CD14-positive monocyte (primary cell): ENCODE data around the gene MAPK4. TPM values are rescaled to one million over a fixed set of nuclear protein-coding genes. Genes with fewer than 3 reads are reported as not detected.

ENCODE experiments used
- DNase-seq, 3 donors: peaks; one replicate each; pipeline ENCODE4 v3.0.0-alpha.2; 2011 to 2022
- H2AFZ ChIP-seq: 2 replicates; pipeline ENCODE4 v1.6.0; 2012; ENCODE audit warnings: mild to moderate bottlenecking, low read depth, low read length, inconsistent platforms; ENCODE audit not compliant: insufficient read depth, poor library complexity, severe bottlenecking
- H3K27ac ChIP-seq, 2 donors: 1 replicate in 1 of 2; 2 replicates in 1 of 2; pipeline ENCODE4 v1.5.1; 2012 to 2013; ENCODE audit warnings: low read length in 2 of 2, control low read depth in 1 of 2, inconsistent platforms in 1 of 2, low read depth in 1 of 2, mild to moderate bottlenecking in 1 of 2
- H3K27me3 ChIP-seq, 2 donors: one replicate each; pipeline versions ENCODE4 v1.6.0 to v1.6.1; 2011 to 2013; ENCODE audit warnings: low read length in 2 of 2; ENCODE audit not compliant: control insufficient read depth in 2 of 2, insufficient read depth in 2 of 2
- H3K36me3 ChIP-seq, 2 donors: replicated peaks in 1 of 2; 1 replicate in 1 of 2; 2 replicates in 1 of 2; pipeline versions ENCODE4 v1.5.1 to v1.6.1; 2012 to 2013; ENCODE audit warnings: low read length in 2 of 2, control low read depth in 1 of 2, inconsistent platforms in 1 of 2, mild to moderate bottlenecking in 1 of 2; ENCODE audit not compliant: insufficient read depth in 2 of 2, control insufficient read depth in 1 of 2
- H3K4me1 ChIP-seq, 2 donors: 1 replicate in 1 of 2; 2 replicates in 1 of 2; pipeline versions ENCODE4 v1.5.1 to v1.6.1; 2012 to 2013; ENCODE audit warnings: low read length in 2 of 2, control low read depth in 1 of 2, inconsistent platforms in 1 of 2, mild to moderate bottlenecking in 1 of 2, moderate library complexity in 1 of 2; ENCODE audit not compliant: insufficient read depth in 2 of 2, control insufficient read depth in 1 of 2
- H3K4me2 ChIP-seq: replicated peaks from 2 replicates; pipeline ENCODE3; 2012; ENCODE audit warnings: low read length, moderate library complexity, mild to moderate bottlenecking; ENCODE audit not compliant: poor library complexity, severe bottlenecking; ENCODE audit errors: extremely low read depth
- H3K4me3 ChIP-seq, 3 experiments: fragments of 200-600 bp in 1 of 3; sonication (generic) in 1 of 3; replicated peaks in 1 of 3; 1 replicate in 2 of 3; 2 replicates in 1 of 3; pipeline ENCODE4 v1.5.1; 2011 to 2013; ENCODE audit warnings: low read length in 3 of 3, mild to moderate bottlenecking in 3 of 3, control low read depth in 2 of 3, low read depth in 2 of 3, inconsistent platforms in 1 of 3, moderate library complexity in 1 of 3
- H3K79me2 ChIP-seq: 2 replicates; pipeline ENCODE4 v1.6.0; 2012; ENCODE audit warnings: mild to moderate bottlenecking, control low read depth, inconsistent platforms, low read length, moderate library complexity; ENCODE audit not compliant: insufficient read depth
- H3K9ac ChIP-seq: 2 replicates; pipeline ENCODE4 v1.6.0; 2017; ENCODE audit warnings: low read length, mild to moderate bottlenecking; ENCODE audit not compliant: insufficient read depth, poor library complexity, severe bottlenecking
- H3K9me3 ChIP-seq, 2 donors: replicated peaks in 1 of 2; 1 replicate in 1 of 2; 2 replicates in 1 of 2; pipeline versions ENCODE4 v1.5.1 to v1.6.1; 2012 to 2013; ENCODE audit warnings: low read length in 2 of 2, control low read depth in 1 of 2; ENCODE audit not compliant: control insufficient read depth in 1 of 2, insufficient read depth in 1 of 2
- H4K20me1 ChIP-seq: 2 replicates; pipeline ENCODE4 v1.6.0; 2012; ENCODE audit warnings: mild to moderate bottlenecking, low read length, control low read depth, moderate library complexity; ENCODE audit not compliant: insufficient read depth
- H3K27ac Mint-ChIP-seq, 7 donors: one replicate each; pipeline ENCODE4 v1.8.0; 2020; ENCODE audit warnings: mild to moderate bottlenecking in 7 of 7, mixed read lengths in 7 of 7, moderate library complexity in 6 of 7, inconsistent platforms in 2 of 7
- H3K27me3 Mint-ChIP-seq, 3 donors: one replicate each; pipeline ENCODE4 v1.8.0; 2021 to 2022; ENCODE audit warnings: low read depth in 3 of 3, mild to moderate bottlenecking in 3 of 3, mixed read lengths in 3 of 3, moderate library complexity in 3 of 3, inconsistent platforms in 1 of 3
- H3K36me3 Mint-ChIP-seq, 2 donors: one replicate each; pipeline ENCODE4 v1.8.0; 2020; ENCODE audit warnings: mixed read lengths in 2 of 2, inconsistent platforms in 1 of 2, mild to moderate bottlenecking in 1 of 2
- H3K4me1 Mint-ChIP-seq: one replicate; pipeline ENCODE4 v1.8.0; 2020; ENCODE audit warnings: mild to moderate bottlenecking, mixed read lengths
- H3K4me3 Mint-ChIP-seq, 2 donors: one replicate each; pipeline ENCODE4 v1.8.0; 2020; ENCODE audit warnings: mild to moderate bottlenecking in 2 of 2, mixed read lengths in 2 of 2, moderate library complexity in 1 of 2
- H3K9me3 Mint-ChIP-seq, 7 donors: one replicate each; pipeline ENCODE4 v1.8.0; 2020 to 2022; ENCODE audit warnings: mixed read lengths in 7 of 7, mild to moderate bottlenecking in 6 of 7, moderate library complexity in 6 of 7, inconsistent platforms in 2 of 7
- WGBS: methylation state at CpG from one replicate; pipeline ENCODE4 v1.1.5; 2013; ENCODE audit warnings: missing lambda C conversion rate; ENCODE audit not compliant: insufficient coverage; 5-methylcytosine and 5-hydroxymethylcytosine counted together
- intact Hi-C, 2 donors: fragments of 100-400 bp; cut with micrococcal nuclease; formaldehyde crosslinking; loops; one replicate each; pipeline versions ENCODE4 v1.15.0 to v1.15.1; 2023
- polyA plus RNA-seq, 3 donors: library from polyadenylated mRNA; depleted of rRNA in 1 of 3; unstranded in 2 of 3; stranded (reverse) in 1 of 3; fragments of 300-500 nt in 2 of 3; fragments of >200 nt in 1 of 3; fragmentation: Illumina TruSeq in 2 of 3; gene quantifications; 1 replicate in 2 of 3; 2 replicates in 1 of 3; pipeline ENCODE4 v1.2.3, GENCODE V29; 2012 to 2021
- TF ChIP-seq, protein P1 (sequence below): fragments of 200-600 bp; IDR thresholded peaks from one replicate; pipeline ENCODE4 v1.8.0; 2022; ENCODE audit warnings: antibody characterized with exemption, mild to moderate bottlenecking

MAPK4 gene
- polyA plus RNA-seq, 3 donors, result not detected

DNA sequence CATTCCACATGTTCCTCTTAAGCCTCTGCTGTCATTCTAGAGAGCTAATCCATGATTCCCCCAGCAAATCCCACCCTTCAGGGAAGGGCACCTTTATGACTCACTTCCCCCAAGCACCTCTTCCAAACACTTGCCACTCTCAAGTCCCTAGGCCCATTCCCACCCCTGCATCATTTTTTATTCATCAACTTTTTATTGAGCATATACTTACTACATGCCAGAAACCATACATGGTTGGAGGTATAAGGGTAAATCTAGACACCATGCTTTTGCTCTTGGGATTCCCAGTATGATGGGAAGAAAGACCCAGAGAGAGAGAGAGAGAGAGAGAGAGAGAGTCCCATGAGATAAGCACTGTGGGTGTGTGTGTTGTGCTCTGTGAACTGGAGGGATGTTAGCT lies 87.9 kb downstream of the MAPK4 start:
- Histone ChIP-seq H3K36me3 (no peaks in the 10 kb centered on the region), H3K4me1 (no peaks in the 10 kb centered on the region), H3K4me3 (no peak overlapping the region), H2AFZ (no peak overlapping the region), H4K20me1 (no peaks in the 10 kb centered on the region), H3K27ac (no peak overlapping the region), H3K27me3 (no peaks in the 10 kb centered on the region), H3K4me2 (no peak overlapping the region), H3K9me3 (no peaks in the 10 kb centered on the region), H3K79me2 (no peaks in the 10 kb centered on the region), H3K9ac (no peak overlapping the region)
- Mint-ChIP-seq H3K4me3 (no peak overlapping the region), H3K36me3 (no peaks in the 10 kb centered on the region), H3K27me3 (peaks cover 0 to 1% (median 0%) of the 10 kb centered on the region in 3 donors), H3K27ac (no peak overlapping the region), H3K9me3 (peaks cover 0 to 5% (median 0%) of the 10 kb centered on the region in 7 donors), H3K4me1 (no peaks in the 10 kb centered on the region)
- intact Hi-C loops, result no loop called here
- DNase-seq, result no peak
- TF ChIP-seq, protein P1, sequence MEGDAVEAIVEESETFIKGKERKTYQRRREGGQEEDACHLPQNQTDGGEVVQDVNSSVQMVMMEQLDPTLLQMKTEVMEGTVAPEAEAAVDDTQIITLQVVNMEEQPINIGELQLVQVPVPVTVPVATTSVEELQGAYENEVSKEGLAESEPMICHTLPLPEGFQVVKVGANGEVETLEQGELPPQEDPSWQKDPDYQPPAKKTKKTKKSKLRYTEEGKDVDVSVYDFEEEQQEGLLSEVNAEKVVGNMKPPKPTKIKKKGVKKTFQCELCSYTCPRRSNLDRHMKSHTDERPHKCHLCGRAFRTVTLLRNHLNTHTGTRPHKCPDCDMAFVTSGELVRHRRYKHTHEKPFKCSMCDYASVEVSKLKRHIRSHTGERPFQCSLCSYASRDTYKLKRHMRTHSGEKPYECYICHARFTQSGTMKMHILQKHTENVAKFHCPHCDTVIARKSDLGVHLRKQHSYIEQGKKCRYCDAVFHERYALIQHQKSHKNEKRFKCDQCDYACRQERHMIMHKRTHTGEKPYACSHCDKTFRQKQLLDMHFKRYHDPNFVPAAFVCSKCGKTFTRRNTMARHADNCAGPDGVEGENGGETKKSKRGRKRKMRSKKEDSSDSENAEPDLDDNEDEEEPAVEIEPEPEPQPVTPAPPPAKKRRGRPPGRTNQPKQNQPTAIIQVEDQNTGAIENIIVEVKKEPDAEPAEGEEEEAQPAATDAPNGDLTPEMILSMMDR, result no peak

DNA sequence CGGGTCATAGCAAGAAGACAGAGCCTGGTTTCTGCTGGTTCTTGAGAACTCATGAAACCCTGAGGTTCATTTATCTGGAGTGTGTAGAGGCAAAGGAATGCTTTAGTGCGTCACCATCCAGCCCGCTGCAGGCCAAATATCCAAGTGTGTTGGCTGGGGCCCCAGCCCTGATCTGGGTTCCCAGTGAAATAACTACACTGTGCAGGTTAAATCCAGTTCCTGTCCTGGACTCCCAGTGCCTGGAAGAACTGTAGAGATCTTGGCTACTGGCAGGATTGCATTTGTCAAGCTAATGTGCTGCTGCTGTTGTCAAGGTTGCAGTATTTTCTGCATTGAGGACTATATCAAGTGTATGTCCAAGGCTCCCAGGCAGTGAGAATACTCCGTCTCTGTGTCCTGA lies 89.9 kb downstream of the MAPK4 start:
- no peak overlapping the region for H3K9ac ChIP-seq
- H3K27me3 ChIP-seq, result no peaks in the 10 kb centered on the region
- 88% methylated on average over 3 of the region's 4 CpGs for WGBS
- no peaks in the 10 kb centered on the region for H3K4me1 Mint-ChIP-seq
- no peak overlapping the region for H3K27ac Mint-ChIP-seq
- H4K20me1 ChIP-seq, result no peaks in the 10 kb centered on the region
- no peak overlapping the region for H3K4me3 Mint-ChIP-seq
- H3K9me3 ChIP-seq, result no peaks in the 10 kb centered on the region
- H2AFZ ChIP-seq, result no peak overlapping the region
- TF ChIP-seq, protein P1, result no peak
- no peaks in the 10 kb centered on the region for H3K27me3 Mint-ChIP-seq
- H3K4me3 ChIP-seq, result no peak overlapping the region
- intact Hi-C loops, result no loop called here
- H3K9me3 Mint-ChIP-seq, result peaks cover 0 to 5% (median 1%) of the 10 kb centered on the region in 7 donors
- no peak overlapping the region for H3K4me2 ChIP-seq
- no peak for DNase-seq
- no peaks in the 10 kb centered on the region for H3K36me3 Mint-ChIP-seq
- no peaks in the 10 kb centered on the region for H3K4me1 ChIP-seq
- H3K79me2 ChIP-seq, result no peaks in the 10 kb centered on the region
- no peaks in the 10 kb centered on the region for H3K36me3 ChIP-seq
- no peak overlapping the region for H3K27ac ChIP-seq
